ENCODE data around the gene ANKRD6.

Gene ANKRD6

DNA sequence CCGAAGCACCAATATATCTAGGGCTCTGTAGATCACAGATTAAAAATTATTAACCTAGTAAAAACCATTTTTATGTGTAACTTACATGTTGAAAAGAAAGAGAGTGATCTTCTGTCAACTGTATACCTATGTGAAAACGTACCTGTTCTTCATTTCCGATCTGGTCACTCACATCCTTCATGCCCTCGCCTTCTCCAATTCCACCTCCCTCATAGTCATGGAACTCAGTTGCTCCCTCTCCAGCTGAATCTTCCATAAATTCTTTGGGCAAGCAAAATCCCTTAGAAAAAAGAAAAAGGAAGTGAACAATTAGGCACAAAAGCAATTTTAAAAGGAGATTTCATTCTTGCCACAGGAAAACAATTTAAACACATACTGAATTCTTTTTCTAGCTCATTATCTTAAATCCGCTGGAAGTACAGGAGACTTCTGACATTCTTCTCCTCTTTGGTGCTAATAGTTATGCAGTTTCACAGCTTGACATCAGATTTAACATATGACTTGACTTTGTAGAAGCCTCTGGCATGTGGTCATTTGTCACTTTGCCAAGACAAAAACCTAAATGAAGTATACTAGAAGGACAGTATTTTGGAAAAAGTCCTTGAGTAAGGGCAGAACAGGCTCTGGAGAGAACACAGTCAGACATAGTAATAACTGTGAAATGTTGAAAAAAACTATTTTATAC, 235.1 kb downstream of the ANKRD6 start:
- DNase-seq: no peak

DNA sequence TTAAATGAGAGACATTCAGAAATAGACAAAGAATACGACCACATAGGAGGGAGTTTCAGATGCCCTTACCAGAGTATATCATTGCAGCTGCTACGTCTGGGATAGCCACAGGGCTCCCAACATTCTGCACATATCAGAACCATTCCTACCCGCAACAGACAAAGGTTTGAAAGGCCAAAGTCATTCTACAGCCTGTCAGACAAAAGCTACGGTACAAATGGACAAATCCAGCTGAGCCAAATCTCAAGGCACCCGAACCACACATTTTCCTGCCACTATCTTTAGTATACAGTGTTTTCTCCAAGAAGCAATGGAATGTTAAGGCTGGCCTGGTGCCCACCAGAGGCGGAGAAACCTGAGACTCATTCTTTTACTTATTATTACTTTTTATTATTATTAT, 236.1 kb downstream of the ANKRD6 start:
- no peak for DNase-seq

DNA sequence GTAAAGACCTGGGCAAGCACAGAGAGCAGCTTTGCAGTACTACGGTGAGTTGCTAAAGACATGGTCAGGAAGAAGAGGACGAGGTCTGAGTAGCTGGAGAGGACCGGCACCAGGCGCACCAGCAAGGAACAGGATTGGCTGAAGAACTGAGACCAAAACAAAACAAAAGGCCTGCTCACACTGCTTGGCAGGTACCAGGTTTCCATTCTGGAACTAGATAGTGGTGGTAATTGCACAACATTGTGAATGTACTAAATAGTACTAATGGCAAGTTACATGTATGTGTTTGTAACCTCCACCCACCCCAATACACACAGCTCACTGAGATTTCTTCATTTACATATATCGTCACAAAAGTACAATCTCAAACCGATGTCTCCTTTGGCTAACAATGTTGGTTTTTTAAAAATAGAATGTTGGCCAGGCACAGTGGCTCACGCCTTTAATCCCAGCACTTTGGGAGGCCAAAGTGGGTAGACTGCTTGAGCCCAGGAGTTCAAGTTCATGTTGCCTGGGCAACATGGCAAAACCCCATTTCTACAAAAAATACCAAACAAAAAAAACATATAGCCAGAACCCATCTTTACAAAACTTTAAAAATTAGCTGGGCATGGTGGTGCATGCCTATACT, 238.1 kb downstream of the ANKRD6 start:
- no peak for DNase-seq

DNA sequence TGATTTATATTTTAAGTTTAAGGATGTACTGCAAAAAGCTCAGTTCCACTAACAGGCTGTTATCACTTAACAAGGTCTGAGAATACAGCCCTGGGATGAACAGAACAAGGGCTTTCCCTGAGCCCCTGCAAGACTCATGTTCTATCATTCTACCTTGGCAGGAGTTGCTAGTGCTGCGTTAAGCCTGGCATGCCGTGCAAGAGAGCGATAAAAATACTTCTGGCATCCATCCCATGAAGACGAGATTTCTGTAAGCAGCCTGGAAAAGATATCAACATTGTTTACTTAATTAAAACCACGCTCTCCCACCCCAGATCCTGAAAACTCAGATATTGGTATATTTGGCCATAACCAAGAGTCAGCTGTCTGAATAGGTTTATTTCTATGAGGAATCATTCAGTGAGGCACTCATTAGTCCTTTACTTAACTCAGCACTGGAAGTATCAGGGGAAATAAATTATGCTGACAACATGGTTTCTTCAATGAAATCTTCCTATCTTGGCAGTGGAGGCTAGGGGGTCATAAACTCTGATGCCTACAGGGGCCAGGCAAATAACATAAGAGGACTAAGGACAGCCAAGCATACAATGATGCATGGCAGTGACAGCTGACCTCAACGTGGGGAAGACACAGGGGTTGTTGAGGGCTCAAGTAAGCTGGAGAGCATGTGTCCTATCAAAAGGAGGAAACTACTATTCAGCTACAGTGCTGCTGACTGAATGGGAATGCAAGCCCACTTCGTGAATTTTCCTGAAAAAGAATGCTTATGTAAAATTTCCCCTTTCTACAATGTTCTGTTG, 243.2 kb downstream of the ANKRD6 start:
- DNase-seq: no peak

DNA sequence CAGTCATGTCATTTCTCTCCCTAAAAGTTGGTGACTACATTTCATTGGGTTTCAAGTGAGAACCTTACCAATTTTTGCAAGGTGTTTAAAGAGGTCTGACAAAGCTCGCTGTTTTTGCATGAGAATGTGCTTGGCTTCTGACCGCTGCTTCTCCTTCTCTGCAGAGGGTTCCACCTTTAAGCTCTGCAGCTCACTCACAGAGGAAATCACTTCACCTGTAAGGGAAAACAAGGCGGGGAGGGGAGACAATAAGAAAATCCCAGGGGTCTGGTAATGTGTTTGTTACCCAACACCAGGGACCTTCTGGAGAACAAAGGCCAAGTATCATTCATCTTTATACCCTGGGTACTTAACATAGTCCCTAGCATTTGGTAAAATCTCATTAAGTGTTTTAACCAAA, 245.6 kb downstream of the ANKRD6 start:
- no peak for DNase-seq

DNA sequence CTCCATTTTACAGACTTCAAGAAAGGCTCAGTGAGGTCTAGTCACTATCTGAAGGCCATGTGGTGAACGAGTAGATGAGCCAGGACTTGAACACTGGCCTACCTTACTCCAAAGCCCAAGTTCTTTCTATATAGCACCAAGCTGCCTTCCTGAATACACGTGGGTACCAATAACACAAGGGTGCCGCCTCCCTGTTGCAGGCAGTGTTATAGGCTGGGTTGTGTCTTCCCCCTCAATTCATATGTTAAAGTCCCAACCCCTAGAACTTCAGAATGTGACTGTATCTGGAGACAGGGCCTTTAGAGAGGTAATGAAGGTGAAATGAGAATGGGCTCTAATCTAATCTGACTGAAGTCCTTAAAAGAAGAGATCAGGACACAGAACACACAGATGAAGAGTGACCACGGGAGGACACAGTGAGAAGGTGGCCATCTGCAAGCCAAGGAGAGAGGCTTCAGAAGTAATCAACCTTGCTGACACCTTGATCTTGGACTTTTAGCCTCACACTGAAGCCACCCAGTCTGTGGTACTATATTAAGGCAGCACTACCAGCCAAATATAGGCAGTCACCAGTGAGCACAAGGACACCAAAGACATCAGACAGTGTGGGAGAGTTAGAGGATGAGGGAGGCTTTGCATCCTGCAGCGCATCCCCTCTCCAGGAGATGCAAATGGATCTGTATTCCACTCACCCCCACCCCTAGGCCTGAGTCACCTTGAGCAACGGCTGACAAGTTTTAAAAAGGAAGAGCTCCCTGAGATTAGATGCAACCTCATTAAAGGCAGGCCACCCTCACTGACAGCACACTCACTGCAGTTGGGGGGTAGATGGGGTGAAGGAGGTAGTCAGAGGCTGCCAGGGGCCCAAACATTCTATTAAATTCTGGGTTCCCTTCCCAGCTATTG, 246.5 kb downstream of the ANKRD6 start:
- DNase-seq: no peak

DNA sequence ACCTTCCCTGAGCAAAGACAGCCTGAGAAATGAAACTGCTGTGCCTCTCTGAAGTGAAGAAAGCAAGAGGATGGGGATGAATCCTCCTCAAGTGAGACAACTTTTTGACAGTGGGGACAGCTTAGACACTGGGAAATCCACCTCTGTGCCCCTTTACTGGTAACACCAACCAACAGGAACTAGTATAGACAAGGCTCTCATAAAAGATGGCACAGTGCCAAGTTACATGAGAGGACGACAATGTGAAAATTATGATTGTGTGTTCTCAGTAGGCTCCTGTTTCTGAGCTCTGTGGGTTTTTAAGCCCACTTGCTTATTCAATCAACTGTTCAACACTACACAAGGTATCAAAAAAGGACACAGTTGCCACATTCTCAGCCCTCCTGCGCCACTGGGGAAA, 247.2 kb downstream of the ANKRD6 start:
- DNase-seq: no peak

DNA sequence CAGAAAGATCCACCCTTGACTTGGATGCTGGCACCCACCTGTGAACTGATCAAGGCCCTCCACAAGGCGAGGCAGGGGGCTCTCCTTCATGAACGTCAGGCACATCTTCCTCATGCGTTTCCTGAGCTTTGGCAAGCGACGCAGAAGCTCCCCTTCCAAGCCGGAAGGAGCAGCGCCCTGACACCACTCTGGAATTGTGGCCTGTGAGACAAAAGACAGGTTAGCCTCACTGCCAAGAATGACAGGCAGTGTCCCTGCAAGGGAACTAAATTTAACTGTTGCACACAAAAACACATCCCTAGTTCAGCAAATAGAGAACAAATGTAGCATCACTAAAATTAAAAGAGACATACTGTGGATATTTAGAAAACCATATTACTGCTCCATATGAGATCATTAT, 247.6 kb downstream of the ANKRD6 start:
- DNase-seq: no peak

DNA sequence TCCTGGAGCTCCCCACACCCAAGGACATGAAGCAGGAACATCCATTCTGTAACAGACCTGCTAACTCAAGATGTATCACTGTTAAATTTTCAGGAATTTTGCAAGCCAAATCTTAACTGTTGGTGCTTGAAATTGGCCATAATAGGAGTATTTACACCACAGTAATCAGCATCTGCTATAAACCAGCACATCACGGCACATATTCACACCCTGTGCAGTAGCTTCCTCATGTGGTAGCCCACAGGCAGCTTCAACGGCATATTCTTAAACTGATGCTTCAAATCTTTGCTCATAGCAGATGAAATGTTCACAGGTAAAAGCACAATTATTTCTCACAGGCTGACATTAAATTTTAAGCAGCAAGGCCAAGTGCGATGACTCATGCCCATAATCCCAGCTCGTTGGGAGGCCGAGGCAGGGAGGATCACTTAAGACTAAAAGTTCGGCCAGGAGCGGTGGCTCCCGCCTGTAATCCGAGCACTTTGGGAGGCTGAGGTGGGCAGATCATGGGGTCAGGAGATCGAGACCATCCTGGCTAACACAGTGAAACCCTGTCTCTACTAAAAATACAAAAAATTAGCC, 249.1 kb downstream of the ANKRD6 start:
- DNase-seq: no peak

DNA sequence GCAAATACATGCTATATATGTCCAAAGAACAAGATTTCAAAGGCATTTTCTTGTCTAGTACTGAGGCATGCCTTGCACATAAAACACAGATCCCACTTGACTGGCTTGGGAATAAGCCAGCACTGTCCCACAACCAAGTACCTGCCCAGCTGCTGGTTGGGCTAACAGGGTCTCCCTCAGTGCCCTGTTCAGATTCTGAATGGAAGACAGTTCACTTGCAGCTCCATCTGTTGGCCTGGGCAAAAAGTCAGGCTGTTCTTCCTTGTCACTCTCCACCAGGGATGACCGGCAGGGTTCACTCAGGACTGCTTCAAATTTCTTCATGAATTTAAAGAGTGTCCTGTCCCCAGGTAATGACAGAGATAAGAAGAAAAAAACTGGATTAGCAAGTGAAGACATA, 250.0 kb downstream of the ANKRD6 start:
- DNase-seq: no peak

Measured in CD4-positive, alpha-beta T cell treated with Interleukin-4 for 1 hour (primary cell).